Measurements from ENCODE around the gene FAM3A. TPM values are rescaled to one million over a fixed set of nuclear protein-coding genes. Genes with fewer than 3 reads are reported as not detected.

FAM3A gene
- total RNA-seq, 1 experiment from 2014 or later: 35.8 TPM

DNA sequence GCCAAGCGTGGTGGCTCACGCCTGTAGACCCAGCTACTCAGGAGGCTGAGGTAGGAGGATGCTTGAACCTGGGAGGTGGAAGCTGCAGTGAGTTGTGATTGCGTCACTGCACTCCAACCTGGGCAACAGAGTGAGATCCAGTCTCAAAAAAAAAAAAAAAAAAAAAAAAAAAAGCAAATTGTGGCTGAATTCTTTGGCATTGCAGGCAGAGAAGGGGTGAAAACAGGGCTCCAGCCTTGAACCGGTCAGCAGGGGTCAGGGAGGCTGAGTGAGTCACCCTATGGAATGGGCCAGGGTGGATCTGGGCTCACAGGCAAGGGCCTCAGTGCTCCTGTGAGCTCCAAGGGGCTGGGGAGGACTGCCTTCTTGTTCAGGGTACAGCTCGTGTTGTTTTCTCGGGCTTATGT, 13.2 kb upstream of the FAM3A start:
- Histone ChIP-seq H3K9me3 (ENCODE audit: low read depth, low read length, poor library complexity, severe bottlenecking) (no peaks in the 10 kb centered on the region), H3K27ac (ENCODE audit: low read depth, low read length, poor library complexity, severe bottlenecking) (no peak overlapping the region), H3K36me3 (ENCODE audit: insufficient read depth, low read length, poor library complexity, severe bottlenecking) (peaks cover 13% of the 10 kb centered on the region), H3K4me3 (ENCODE audit: low read depth, low read length, poor library complexity, severe bottlenecking) (no peak overlapping the region), H3K27me3 (replicated peaks; ENCODE audit: insufficient read depth, low read depth, low read length, poor library complexity) (no peaks in the 10 kb centered on the region), H3K4me1 (ENCODE audit: insufficient read depth, low read length, poor library complexity, severe bottlenecking) (peaks cover 9% of the 10 kb centered on the region)
- POLR2A ChIA-PET (ENCODE audit: low non-redundant PET): no interaction called here
- intact Hi-C loops (cut with micrococcal nuclease; ENCODE audit: unreplicated experiment): no loop called here
- TF ChIP-seq EZH2 (IDR thresholded peaks at IDR 0.05; ENCODE audit: borderline replicate concordance, low read depth, low read length, poor library complexity, severe bottlenecking): no peak
- TF ChIP-seq, protein P1, sequence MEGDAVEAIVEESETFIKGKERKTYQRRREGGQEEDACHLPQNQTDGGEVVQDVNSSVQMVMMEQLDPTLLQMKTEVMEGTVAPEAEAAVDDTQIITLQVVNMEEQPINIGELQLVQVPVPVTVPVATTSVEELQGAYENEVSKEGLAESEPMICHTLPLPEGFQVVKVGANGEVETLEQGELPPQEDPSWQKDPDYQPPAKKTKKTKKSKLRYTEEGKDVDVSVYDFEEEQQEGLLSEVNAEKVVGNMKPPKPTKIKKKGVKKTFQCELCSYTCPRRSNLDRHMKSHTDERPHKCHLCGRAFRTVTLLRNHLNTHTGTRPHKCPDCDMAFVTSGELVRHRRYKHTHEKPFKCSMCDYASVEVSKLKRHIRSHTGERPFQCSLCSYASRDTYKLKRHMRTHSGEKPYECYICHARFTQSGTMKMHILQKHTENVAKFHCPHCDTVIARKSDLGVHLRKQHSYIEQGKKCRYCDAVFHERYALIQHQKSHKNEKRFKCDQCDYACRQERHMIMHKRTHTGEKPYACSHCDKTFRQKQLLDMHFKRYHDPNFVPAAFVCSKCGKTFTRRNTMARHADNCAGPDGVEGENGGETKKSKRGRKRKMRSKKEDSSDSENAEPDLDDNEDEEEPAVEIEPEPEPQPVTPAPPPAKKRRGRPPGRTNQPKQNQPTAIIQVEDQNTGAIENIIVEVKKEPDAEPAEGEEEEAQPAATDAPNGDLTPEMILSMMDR (conservative IDR thresholded peaks at IDR 0.05; ENCODE audit: low read depth, low read length): no peak
- no TSS peak for BruUV-seq (replicated peaks)
- DNase-seq (ENCODE audit: low spot score): no peak
- CTCF ChIA-PET: no interaction called here

DNA sequence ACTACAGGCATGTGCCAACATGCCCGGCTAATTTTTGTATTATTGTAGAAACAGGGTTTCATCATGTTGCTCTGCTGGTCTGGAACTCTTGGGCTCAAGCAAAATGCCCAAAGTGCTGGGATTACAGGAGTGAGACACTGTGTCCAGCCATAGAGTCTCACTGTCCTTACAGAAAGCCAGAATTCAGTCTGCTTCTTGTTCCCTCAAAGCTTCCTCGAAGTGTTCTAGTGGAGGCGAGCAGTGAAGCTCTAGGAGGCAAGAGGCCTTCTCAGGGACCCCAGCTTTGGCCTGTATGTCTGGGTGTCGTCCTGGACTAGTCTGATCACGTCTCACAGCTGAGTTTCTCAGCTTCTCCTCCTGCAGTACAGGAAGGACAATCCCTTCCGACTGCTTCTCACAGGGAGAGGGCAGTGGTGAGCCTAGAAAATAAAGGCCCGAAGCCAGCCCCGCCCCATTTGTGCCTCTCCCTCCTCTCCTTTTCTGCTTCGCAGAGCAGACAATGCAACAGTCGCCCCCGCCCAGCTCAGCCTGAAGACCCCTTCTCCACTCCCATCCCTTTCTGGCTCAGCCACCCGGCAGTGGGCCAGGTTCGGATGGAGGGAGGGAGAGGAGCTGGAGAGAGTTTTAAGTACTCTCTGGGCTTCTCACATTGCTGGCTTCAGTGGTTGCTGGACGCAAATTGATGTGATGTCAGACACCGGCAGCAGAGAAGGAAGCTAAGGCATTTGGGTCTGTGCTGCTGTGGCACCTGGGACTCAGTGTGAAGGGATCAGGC, 11.1 kb upstream of the FAM3A start:
- intact Hi-C loops (cut with micrococcal nuclease; ENCODE audit: unreplicated experiment): no loop called here

DNA sequence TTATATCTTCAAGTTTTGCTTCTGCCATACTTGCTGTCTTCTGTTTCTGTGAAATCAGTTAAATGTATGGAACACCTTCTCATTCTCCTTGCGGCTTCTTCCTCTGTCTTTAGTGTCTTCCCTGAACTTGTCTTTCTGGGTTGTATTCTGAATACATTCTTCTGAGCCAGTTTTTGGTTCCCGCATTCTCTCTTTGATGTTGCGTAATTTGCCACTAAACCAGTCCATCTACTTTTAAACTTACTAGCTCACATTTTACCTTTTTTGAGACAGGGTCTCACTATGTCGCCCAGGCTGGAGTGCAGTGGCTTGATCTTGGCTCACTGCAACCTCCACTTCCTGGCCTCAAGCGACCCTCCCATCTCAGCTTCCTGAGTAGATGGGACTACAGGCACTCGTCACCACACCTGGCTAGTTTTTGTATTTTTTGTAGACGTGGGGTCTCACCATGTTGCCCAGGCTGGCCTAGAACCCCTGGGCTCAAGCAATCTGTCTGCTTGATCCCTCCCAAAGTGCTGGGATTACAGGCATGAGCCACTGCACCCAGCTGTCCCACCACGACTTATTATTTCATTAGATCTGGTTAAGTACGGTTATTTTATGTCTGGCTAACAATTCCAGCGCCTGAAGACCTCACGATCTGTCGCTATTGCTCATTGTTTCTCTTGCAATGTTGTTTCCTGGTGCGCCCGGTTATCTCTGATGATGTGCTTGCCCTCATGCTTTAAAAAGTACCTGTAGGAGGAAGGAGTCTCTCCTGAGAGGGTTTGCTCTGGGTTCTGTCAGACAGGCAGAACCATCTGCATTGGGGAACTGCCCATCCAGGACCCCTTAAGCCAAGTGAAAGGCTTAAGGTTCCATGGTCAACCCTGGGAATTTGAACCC, 9.8 kb upstream of the FAM3A start:
- Histone ChIP-seq H3K27me3 (replicated peaks; ENCODE audit: insufficient read depth, low read depth, low read length, poor library complexity) (no peaks in the 10 kb centered on the region), H3K36me3 (ENCODE audit: insufficient read depth, low read length, poor library complexity, severe bottlenecking) (no peaks in the 10 kb centered on the region), H3K4me1 (ENCODE audit: insufficient read depth, low read length, poor library complexity, severe bottlenecking) (peaks cover 9% of the 10 kb centered on the region), H3K27ac (ENCODE audit: low read depth, low read length, poor library complexity, severe bottlenecking) (no peak overlapping the region), H3K4me3 (ENCODE audit: low read depth, low read length, poor library complexity, severe bottlenecking) (no peak overlapping the region), H3K9me3 (ENCODE audit: low read depth, low read length, poor library complexity, severe bottlenecking) (no peaks in the 10 kb centered on the region)
- no peak for TF ChIP-seq EZH2 (IDR thresholded peaks at IDR 0.05; ENCODE audit: borderline replicate concordance, low read depth, low read length, poor library complexity, severe bottlenecking)
- TF ChIP-seq, protein P1 (conservative IDR thresholded peaks at IDR 0.05; ENCODE audit: low read depth, low read length): no peak
- ChIA-PET POLR2A (ENCODE audit: low non-redundant PET) (no interaction called here), CTCF (no interaction called here)
- no peak for DNase-seq (ENCODE audit: low spot score)
- intact Hi-C loops (cut with micrococcal nuclease; ENCODE audit: unreplicated experiment): no loop called here
- no TSS peak for BruUV-seq (replicated peaks)

More for the DNA sequence above, 11.1 kb upstream of the FAM3A start:
- Histone ChIP-seq H3K4me1 (ENCODE audit: insufficient read depth, low read length, poor library complexity, severe bottlenecking) (peaks cover 9% of the 10 kb centered on the region), H3K27ac (ENCODE audit: low read depth, low read length, poor library complexity, severe bottlenecking) (peak overlapping the region; percentile 50), H3K4me3 (ENCODE audit: low read depth, low read length, poor library complexity, severe bottlenecking) (peak overlapping the region; percentile 17), H3K9me3 (ENCODE audit: low read depth, low read length, poor library complexity, severe bottlenecking) (no peaks in the 10 kb centered on the region), H3K36me3 (ENCODE audit: insufficient read depth, low read length, poor library complexity, severe bottlenecking) (no peaks in the 10 kb centered on the region), H3K27me3 (replicated peaks; ENCODE audit: insufficient read depth, low read depth, low read length, poor library complexity) (no peaks in the 10 kb centered on the region)
- TF ChIP-seq, protein P1 (conservative IDR thresholded peaks at IDR 0.05; ENCODE audit: low read depth, low read length): peak; percentile 57
- no peak for TF ChIP-seq EZH2 (IDR thresholded peaks at IDR 0.05; ENCODE audit: borderline replicate concordance, low read depth, low read length, poor library complexity, severe bottlenecking)
- CTCF ChIA-PET: interaction anchor here (0.6 to 1.4 kb wide), 3 partner anchors 10 to 154 kb away, joined by 3 to 4 read pairs (median 3); partner anchors contain the start of gene FAM3A
- BruUV-seq (replicated peaks): no TSS peak
- DNase-seq (ENCODE audit: low spot score): peak; percentile 82
- POLR2A ChIA-PET (ENCODE audit: low non-redundant PET): interaction anchor here (0.6 kb wide), 1 partner anchor 130 kb away, joined by 3 read pairs; no protein-coding TSS in a partner anchor

All from A673 (cell line).